Right lobe of liver (tissue), 6 donors: Measurements from ENCODE around the gene DRD1. TPM values are rescaled to one million over a fixed set of nuclear protein-coding genes. Genes with fewer than 3 reads are reported as not detected.
"Not testable (repeated sequence)": the region's sequence is repeated elsewhere in the genome, so short reads cannot be mapped to it uniquely, and the experiment has no call there.

Experiments used
- ATAC-seq, 4 donors: fragments of 200-7000 bp; cut with Tn5 transposase; one replicate each; pipeline ENCODE4 v1.9.1; 2020; ENCODE audit warnings: mild to moderate bottlenecking in 4 of 4, moderate library complexity in 4 of 4
- DNase-seq, 3 donors: peaks; one replicate each; pipeline ENCODE4 v3.0.0-alpha.2; 2020
- H3K27ac ChIP-seq, 3 donors: fragments of 200-600 bp; one replicate each; pipeline ENCODE4 v1.8.0; 2022
- H3K27me3 ChIP-seq, 2 donors: fragments of 200-600 bp; one replicate each; pipeline ENCODE4 v1.8.0; 2022
- H3K36me3 ChIP-seq, 4 donors: fragments of 200-600 bp; sonication (generic) in 1 of 4; one replicate each; pipeline versions ENCODE4 v1.5.1 to v1.8.0; 2017 to 2022; ENCODE audit warnings: control low read depth in 1 of 4
- H3K4me1 ChIP-seq, 4 donors: fragments of 200-600 bp; sonication (generic) in 1 of 4; one replicate each; pipeline versions ENCODE4 v1.5.1 to v1.8.0; 2017 to 2022; ENCODE audit warnings: control low read depth in 1 of 4
- H3K4me3 ChIP-seq, 3 donors: fragments of 200-600 bp; one replicate each; pipeline ENCODE4 v1.8.0; 2022
- H3K9me3 ChIP-seq, 4 donors: fragments of 200-600 bp; sonication (generic) in 1 of 4; one replicate each; pipeline versions ENCODE4 v1.5.1 to v1.8.0; 2017 to 2022; ENCODE audit warnings: control low read depth in 1 of 4
- CTCF ChIP-seq, 4 donors: fragments of 200-600 bp in 3 of 4; fragments of 450-650 bp in 1 of 4; IDR thresholded peaks; one replicate each; pipeline versions ENCODE4 v1.5.1 to v1.8.0; 2016 to 2022; ENCODE audit warnings: antibody characterized with exemption in 4 of 4, mild to moderate bottlenecking in 2 of 4
- POLR2A ChIP-seq: fragments of 450-650 bp; IDR thresholded peaks from one replicate; pipeline ENCODE4 v1.6.1; 2017; ENCODE audit warnings: antibody characterized with exemption, mild to moderate bottlenecking
- WGBS: methylation state at CpG from one replicate; pipeline ENCODE4 v1.1.6; 2018; ENCODE audit warnings: low coverage, low lambda C conversion rate; ENCODE audit not compliant: insufficient coverage; ENCODE audit errors: missing lambda C conversion rate; 5-methylcytosine and 5-hydroxymethylcytosine counted together
- intact Hi-C, 2 donors: fragments of 100-400 bp; cut with DNase I; formaldehyde crosslinking; loops; one replicate each; pipeline versions ENCODE4 v1.11.2 to v1.14.1; 2022
- total RNA-seq, 6 experiments: library from RNA; depleted of rRNA in 2 of 6; stranded (reverse); fragments of >200 nt in 2 of 6; fragmentation: NEBNext Ultra II Directional in 3 of 6; extraction: Animal tissue kit (Norgen Biotek cat#: 25700) in 3 of 6; gene quantifications; one replicate each; pipeline versions ENCODE4 v1.1.0 to v1.2.4, GENCODE V29; 2016 to 2023
- donor health status: DM: no; HTN: yes; CAD: no.
- donor health status: DM: no; HTN: no; CAD: no.
- donor health status: DM: no; HTN: no; CAD: no.
- donor health status: DM: no; HTN: yes; CAD: no.
- donor health status: DM: no; HTN: yes; CAD: no.

The DRD1 gene
- total RNA-seq, 6 experiments from 2014 or later: 0.06 to 0.18 (median 0.15) TPM; not detected in 3

- ATAC-seq (no peak), DNase-seq (no peak)
- Histone ChIP-seq H3K27me3 (no peaks in the 10 kb centered on the region), H3K36me3 (no peaks in the 10 kb centered on the region), H3K4me1 (peaks cover 0 to 13% (median 4%) of the 10 kb centered on the region in 4 donors), H3K9me3 (no peaks in the 10 kb centered on the region), H3K4me3 (no peak overlapping the region), H3K27ac (no peak overlapping the region)
- intact Hi-C loops: loop anchor here in 1 of 2 donors (10.0 kb wide), 1 partner anchor 493 kb away; no protein-coding TSS in a partner anchor
- TF ChIP-seq POLR2A (no peak), CTCF (IDR thresholded peaks at IDR 0.05) (no peak)
- WGBS: 52% methylated on average over 3 of the region's 3 CpGs
Measured at GRCh38 chr5:175448276-175448675, 4.3 kb upstream of the DRD1 start.

DNA sequence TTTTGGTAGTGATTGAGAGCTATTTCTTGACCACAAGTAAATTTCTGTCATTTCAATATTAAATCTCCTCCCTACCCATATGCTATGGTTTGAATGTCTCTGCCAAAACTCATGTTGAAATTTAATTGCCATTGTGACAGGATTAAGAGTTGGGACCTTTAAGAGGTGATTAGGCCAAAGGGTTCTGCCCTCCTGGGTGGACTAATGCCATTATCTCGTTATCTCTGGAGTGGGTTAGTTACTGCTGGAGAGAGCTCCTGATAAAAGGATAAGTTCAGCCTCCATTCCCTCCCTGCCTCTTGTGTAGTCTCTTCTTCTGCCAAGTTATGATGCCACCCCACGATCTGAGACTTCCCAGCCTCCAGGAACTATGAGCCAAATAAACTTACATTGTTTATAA lies 3.6 kb upstream of the DRD1 start:
- no peak for TF ChIP-seq POLR2A
- TF ChIP-seq CTCF (IDR thresholded peaks at IDR 0.05): no peak
- DNase-seq (no peak), ATAC-seq (no peak)
- no peaks in the 10 kb centered on the region for H3K36me3 ChIP-seq
- no peak overlapping the region for H3K4me3 ChIP-seq
- 14% methylated on average over 2 of the region's 2 CpGs for WGBS
- no peak overlapping the region for H3K27ac ChIP-seq
- H3K9me3 ChIP-seq: no peaks in the 10 kb centered on the region
- no peaks in the 10 kb centered on the region for H3K27me3 ChIP-seq
- H3K4me1 ChIP-seq: peaks cover 0 to 13% (median 4%) of the 10 kb centered on the region in 4 donors
- intact Hi-C loops: loop anchor here in 1 of 2 donors (10.0 kb wide), 1 partner anchor 493 kb away; no protein-coding TSS in a partner anchor

- intact Hi-C loops: loop anchor here in 1 of 2 donors (10.0 kb wide), 1 partner anchor 492 kb away; no protein-coding TSS in a partner anchor
Measured at GRCh38 chr5:175446378-175446777, 2.4 kb upstream of the DRD1 start.

GRCh38 chr5:175444905-175445456 lies 999 bp upstream of the DRD1 start:
- H3K4me1 ChIP-seq: peaks cover 0 to 13% (median 4%) of the 10 kb centered on the region in 4 donors
- no peaks in the 10 kb centered on the region for H3K27me3 ChIP-seq
- ATAC-seq (no peak), DNase-seq (no peak)
- no peak overlapping the region for H3K27ac ChIP-seq
- H3K9me3 ChIP-seq: no peaks in the 10 kb centered on the region
- TF ChIP-seq CTCF (IDR thresholded peaks at IDR 0.05) (no peak), POLR2A (no peak)
- H3K4me3 ChIP-seq: peak overlapping the region in 2 of 3 donors; percentile 41 to 48
- WGBS: 19% methylated on average over 28 of the region's 37 CpGs
- intact Hi-C loops: loop anchor here in 1 of 2 donors (10.0 kb wide), 1 partner anchor 490 kb away; no protein-coding TSS in a partner anchor
- no peaks in the 10 kb centered on the region for H3K36me3 ChIP-seq

More at GRCh38 chr5:175446378-175446777, 2.4 kb upstream of the DRD1 start:
- H3K4me3 ChIP-seq, H3K36me3 ChIP-seq, H3K9me3 ChIP-seq, H3K27ac ChIP-seq, H3K27me3 ChIP-seq: not testable (repeated sequence)
- DNase-seq (peak in 2 of 3 donors; percentile 82), ATAC-seq (peak; percentile 59 to 91 (median 70))
- peaks cover 0 to 13% (median 4%) of the 10 kb centered on the region in 4 donors for H3K4me1 ChIP-seq
- 31% methylated on average over 6 of the region's 14 CpGs for WGBS

- H3K4me3 ChIP-seq: peak overlapping the region in 1 of 3 donors; percentile 48
- H3K4me1 ChIP-seq: peaks cover 0 to 13% (median 4%) of the 10 kb centered on the region in 4 donors
- no peaks in the 10 kb centered on the region for H3K36me3 ChIP-seq
- 20% methylated on average over 5 of the region's 29 CpGs for WGBS
- TF ChIP-seq POLR2A (no peak), CTCF (IDR thresholded peaks at IDR 0.05) (no peak)
- no peak for ATAC-seq
- H3K27ac ChIP-seq: no peak overlapping the region
- no peaks in the 10 kb centered on the region for H3K27me3 ChIP-seq
- no peaks in the 10 kb centered on the region for H3K9me3 ChIP-seq
- intact Hi-C loops: loop anchor here in 1 of 2 donors (10.0 kb wide), 1 partner anchor 489 kb away; no protein-coding TSS in a partner anchor
- no peak for DNase-seq
Measured at GRCh38 chr5:175443514-175444059, 395 bp downstream of the DRD1 start.
